OCI-LY1 (cell line): ENCODE results near the gene CACHD1.

Source experiments
- H2AFZ ChIP-seq: fragments of 200-600 bp; sonication (generic), shearing (Covaris generic); 2 replicates; pipeline ENCODE4 v1.6.0; 2014; ENCODE audit warnings: antibody characterized with exemption, mild to moderate bottlenecking, low read length
- H3F3A ChIP-seq: fragments of 200-600 bp; sonication (generic), shearing (Covaris generic); 2 replicates; pipeline ENCODE4 v1.6.0; 2014; ENCODE audit warnings: mild to moderate bottlenecking, antibody characterized with exemption, low read length, moderate library complexity; ENCODE audit not compliant: insufficient read depth
- H3K27ac ChIP-seq: fragments of 200-600 bp; sonication (generic); 2 replicates; pipeline ENCODE4 v1.5.1; 2014; ENCODE audit warnings: low read length, mixed run types, mild to moderate bottlenecking, low read depth; ENCODE audit not compliant: poor library complexity, severe bottlenecking
- H3K27me3 ChIP-seq: fragments of 200-600 bp; sonication (generic); 2 replicates; pipeline ENCODE4 v1.6.0; 2014; ENCODE audit warnings: antibody characterized with exemption, mild to moderate bottlenecking, low read length, moderate library complexity; ENCODE audit not compliant: insufficient read depth
- H3K36me3 ChIP-seq: fragments of 200-600 bp; sonication (generic); 2 replicates; pipeline ENCODE4 v1.6.1; 2014; ENCODE audit warnings: mild to moderate bottlenecking, antibody characterized with exemption, low read length, moderate library complexity, mixed read lengths; ENCODE audit not compliant: insufficient read depth
- H3K4me1 ChIP-seq: fragments of 200-600 bp; sonication (generic); 2 replicates; pipeline ENCODE4 v1.5.1; 2014; ENCODE audit warnings: mild to moderate bottlenecking, low read length, moderate library complexity; ENCODE audit not compliant: insufficient read depth, severe bottlenecking
- H3K4me2 ChIP-seq: fragments of 200-600 bp; sonication (generic), shearing (Covaris generic); 2 replicates; pipeline ENCODE4 v1.6.1; 2014; ENCODE audit warnings: low read length
- H3K4me3 ChIP-seq: fragments of 200-600 bp; sonication (generic); 2 replicates; pipeline ENCODE4 v1.5.1; 2014; ENCODE audit warnings: low read length, low read depth, mild to moderate bottlenecking, mixed read lengths; ENCODE audit not compliant: poor library complexity, severe bottlenecking
- H3K79me2 ChIP-seq: fragments of 200-600 bp; shearing (Covaris generic); 2 replicates; pipeline ENCODE4 v1.6.1; 2016; ENCODE audit warnings: mixed run types, low read length, mixed read lengths; ENCODE audit not compliant: insufficient read depth
- H3K9ac ChIP-seq: fragments of 200-600 bp; sonication (generic), shearing (Covaris generic); 2 replicates; pipeline ENCODE4 v1.6.1; 2014; ENCODE audit warnings: mild to moderate bottlenecking, low read length, mixed read lengths
- H3K9me2 ChIP-seq: fragments of 200-600 bp; sonication (generic), shearing (Covaris generic); 2 replicates; pipeline ENCODE4 v1.6.1; 2014; ENCODE audit warnings: low read depth, mild to moderate bottlenecking, low read length, mixed read lengths
- H3K9me3 ChIP-seq: fragments of 200-600 bp; shearing (Covaris generic); 2 replicates; pipeline ENCODE4 v1.6.1; 2014; ENCODE audit warnings: low read length, mixed read lengths
- H4K20me1 ChIP-seq: fragments of 200-600 bp; sonication (generic), shearing (Covaris generic); 2 replicates; pipeline ENCODE4 v1.6.0; 2016; ENCODE audit warnings: mild to moderate bottlenecking, low read length; ENCODE audit not compliant: insufficient read depth
- CTCF ChIP-seq: fragments of 200-600 bp; sonication (generic), shearing (Covaris generic); IDR thresholded peaks from 2 replicates; pipeline ENCODE4 v1.5.1; 2017; ENCODE audit warnings: mild to moderate bottlenecking, antibody characterized with exemption, low read length, moderate library complexity, mixed read lengths
- EZH2 ChIP-seq: fragments of 200-600 bp; sonication (generic), shearing (Covaris generic); IDR thresholded peaks from 2 replicates; pipeline ENCODE4 v1.8.0; 2017; ENCODE audit warnings: borderline replicate concordance, mixed run types, mild to moderate bottlenecking, antibody characterized with exemption, low read length, moderate library complexity, mixed read lengths

Gene CACHD1

GRCh38 chr1:64535938-64536835 lies 66.3 kb downstream of the CACHD1 start:
- Histone ChIP-seq H3K36me3 (no peaks in the 10 kb centered on the region), H3K9ac (no peak overlapping the region), H2AFZ (no peak overlapping the region), H3K4me2 (no peak overlapping the region), H3K4me1 (no peaks in the 10 kb centered on the region), H3K9me3 (no peaks in the 10 kb centered on the region), H3K4me3 (no peak overlapping the region), H3K27ac (no peak overlapping the region), H4K20me1 (no peaks in the 10 kb centered on the region), H3K9me2 (no peaks in the 10 kb centered on the region), H3K79me2 (no peaks in the 10 kb centered on the region), H3F3A (no peaks in the 10 kb centered on the region), H3K27me3 (no peaks in the 10 kb centered on the region)
- TF ChIP-seq EZH2 (no peak), CTCF (no peak)

DNA sequence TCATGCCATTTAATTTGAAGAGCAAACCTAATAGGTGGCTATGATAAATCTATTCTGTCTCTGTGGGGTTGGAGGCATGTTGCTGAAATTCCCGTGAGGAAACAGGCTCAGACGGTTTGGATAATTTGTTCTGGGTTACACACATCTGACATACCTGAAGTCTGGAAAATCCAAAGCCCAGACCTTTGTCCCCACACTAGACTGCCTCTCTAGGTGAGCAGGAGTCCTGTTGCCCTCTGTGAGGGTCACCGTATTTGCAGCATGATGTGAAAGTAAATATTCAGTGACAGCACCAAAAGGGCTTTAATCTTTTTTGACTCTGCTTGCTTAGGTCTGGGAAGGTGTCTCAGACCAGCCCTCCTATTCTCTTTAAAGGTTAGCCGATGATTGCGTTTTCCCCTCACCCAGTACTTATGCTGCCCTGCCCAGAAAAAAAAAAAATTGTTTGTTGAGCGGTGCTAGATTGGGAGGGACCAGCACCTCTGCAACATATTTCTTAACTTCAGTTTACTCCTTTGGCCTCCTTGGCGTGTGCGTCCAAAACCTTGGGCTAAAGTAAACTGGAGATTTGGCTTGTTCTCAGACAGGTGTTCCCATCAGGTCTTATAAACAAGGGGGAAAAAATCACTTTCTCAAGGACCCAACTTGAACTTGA lies 67.0 kb downstream of the CACHD1 start:
- no peak overlapping the region for H3K27ac ChIP-seq
- no peaks in the 10 kb centered on the region for H4K20me1 ChIP-seq
- no peaks in the 10 kb centered on the region for H3F3A ChIP-seq
- H3K9me2 ChIP-seq, result no peaks in the 10 kb centered on the region
- H3K9me3 ChIP-seq, result no peaks in the 10 kb centered on the region
- no peak overlapping the region for H3K4me3 ChIP-seq
- no peaks in the 10 kb centered on the region for H3K27me3 ChIP-seq
- H2AFZ ChIP-seq, result no peak overlapping the region
- H3K36me3 ChIP-seq, result no peaks in the 10 kb centered on the region
- TF ChIP-seq CTCF, result no peak
- TF ChIP-seq EZH2, result no peak
- no peak overlapping the region for H3K4me2 ChIP-seq
- no peaks in the 10 kb centered on the region for H3K4me1 ChIP-seq
- no peak overlapping the region for H3K9ac ChIP-seq
- H3K79me2 ChIP-seq, result no peaks in the 10 kb centered on the region

DNA sequence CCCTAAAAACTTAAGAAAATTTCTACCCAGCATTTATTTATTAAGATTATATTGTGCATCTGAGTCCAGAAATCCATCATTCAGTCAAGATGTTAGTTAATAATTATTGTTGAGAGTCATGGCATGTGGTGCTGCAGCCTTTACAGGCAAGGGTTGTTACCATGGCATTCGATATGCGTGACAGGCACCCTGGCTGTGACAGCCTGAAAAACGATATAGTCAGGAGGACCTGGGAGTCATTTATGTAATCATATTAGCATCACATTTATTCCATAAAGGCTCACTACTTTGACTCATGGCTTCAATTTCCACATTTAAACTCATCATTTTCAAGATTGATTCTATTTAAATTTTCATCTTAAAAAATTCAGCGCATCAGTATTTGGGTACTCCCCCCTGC lies 68.0 kb downstream of the CACHD1 start:
- TF ChIP-seq EZH2, result no peak
- no peak for TF ChIP-seq CTCF
- no peaks in the 10 kb centered on the region for H3K4me1 ChIP-seq
- H3F3A ChIP-seq, result no peaks in the 10 kb centered on the region
- H3K36me3 ChIP-seq, result no peaks in the 10 kb centered on the region
- no peaks in the 10 kb centered on the region for H3K27me3 ChIP-seq
- no peaks in the 10 kb centered on the region for H3K79me2 ChIP-seq
- no peak overlapping the region for H2AFZ ChIP-seq
- no peaks in the 10 kb centered on the region for H3K9me3 ChIP-seq
- no peaks in the 10 kb centered on the region for H4K20me1 ChIP-seq
- H3K4me2 ChIP-seq, result no peak overlapping the region
- no peak overlapping the region for H3K27ac ChIP-seq
- no peak overlapping the region for H3K9ac ChIP-seq
- no peak overlapping the region for H3K4me3 ChIP-seq
- no peaks in the 10 kb centered on the region for H3K9me2 ChIP-seq
